ENCODE data around the gene NWD2. TPM values are rescaled to one million over a fixed set of nuclear protein-coding genes. Genes with fewer than 3 reads are reported as not detected.

Gene NWD2
- total and polyA plus RNA-seq, 5 donors from 2014 or later = not detected

- Histone ChIP-seq H3K4me1 (ENCODE audit: control insufficient read depth, insufficient read depth, low read length, poor library complexity, severe bottlenecking) (no peaks in the 10 kb centered on the region), H3K27ac (ENCODE audit: insufficient read depth, low read length, poor library complexity, severe bottlenecking) (no peak overlapping the region), H3K36me3 (ENCODE audit: control insufficient read depth, insufficient read depth, low read length) (no peaks in the 10 kb centered on the region), H3K9me3 (ENCODE audit: control insufficient read depth in 2 of 2, low read length in 2 of 2) (no peaks in the 10 kb centered on the region), H3K27me3 (ENCODE audit: control insufficient read depth, insufficient read depth, low read length) (peaks cover 2% of the 10 kb centered on the region), H3K4me3 (ENCODE audit: low read depth, low read length) (no peak overlapping the region)
- Mint-ChIP-seq H3K4me3 (no peak overlapping the region), H3K27me3 (peaks cover 20% of the 10 kb centered on the region), H3K27ac (no peak overlapping the region), H3K4me1 (no peaks in the 10 kb centered on the region), H3K36me3 (no peaks in the 10 kb centered on the region), H3K9me3 (peaks cover 0 to 2% (median 0%) of the 10 kb centered on the region in 7 donors)
- ATAC-seq (ENCODE audit: low read depth in 2 of 2) = no peak
- no peak for DNase-seq
Observed at GRCh38 chr4:37423310-37423709, 178.8 kb downstream of the NWD2 start.

- no peaks in the 10 kb centered on the region for H3K9me3 ChIP-seq (ENCODE audit: control insufficient read depth in 2 of 2, low read length in 2 of 2)
- ATAC-seq (ENCODE audit: low read depth in 2 of 2) (no peak), DNase-seq (no peak)
- Mint-ChIP-seq H3K9me3 (no peaks in the 10 kb centered on the region), H3K4me3 (no peak overlapping the region), H3K27ac (no peak overlapping the region), H3K36me3 (no peaks in the 10 kb centered on the region), H3K4me1 (no peaks in the 10 kb centered on the region), H3K27me3 (peaks cover 20% of the 10 kb centered on the region)
- no peak overlapping the region for H3K27ac ChIP-seq (ENCODE audit: insufficient read depth, low read length, poor library complexity, severe bottlenecking)
- no peaks in the 10 kb centered on the region for H3K36me3 ChIP-seq (ENCODE audit: control insufficient read depth, insufficient read depth, low read length)
- H3K4me3 ChIP-seq (ENCODE audit: low read depth, low read length) = no peak overlapping the region
- peaks cover 2% of the 10 kb centered on the region for H3K27me3 ChIP-seq (ENCODE audit: control insufficient read depth, insufficient read depth, low read length)
- H3K4me1 ChIP-seq (ENCODE audit: control insufficient read depth, insufficient read depth, low read length, poor library complexity, severe bottlenecking) = no peaks in the 10 kb centered on the region
Observed at GRCh38 chr4:37424753-37425152, 180.2 kb downstream of the NWD2 start.

GRCh38 chr4:37425857-37426256 lies 181.3 kb downstream of the NWD2 start:
- H3K4me3 Mint-ChIP-seq = no peak overlapping the region
- no peak overlapping the region for H3K27ac Mint-ChIP-seq
- H3K27me3 Mint-ChIP-seq = peaks cover 20% of the 10 kb centered on the region
- no peak overlapping the region for H3K4me3 ChIP-seq (ENCODE audit: low read depth, low read length)
- H3K9me3 ChIP-seq (ENCODE audit: control insufficient read depth in 2 of 2, low read length in 2 of 2) = no peaks in the 10 kb centered on the region
- H3K4me1 Mint-ChIP-seq = no peaks in the 10 kb centered on the region
- ATAC-seq (ENCODE audit: low read depth in 2 of 2) (no peak), DNase-seq (no peak)
- H3K27ac ChIP-seq (ENCODE audit: insufficient read depth, low read length, poor library complexity, severe bottlenecking) = no peak overlapping the region
- H3K36me3 ChIP-seq (ENCODE audit: control insufficient read depth, insufficient read depth, low read length) = no peaks in the 10 kb centered on the region
- H3K36me3 Mint-ChIP-seq = no peaks in the 10 kb centered on the region
- no peaks in the 10 kb centered on the region for H3K4me1 ChIP-seq (ENCODE audit: control insufficient read depth, insufficient read depth, low read length, poor library complexity, severe bottlenecking)
- peaks cover 2% of the 10 kb centered on the region for H3K27me3 ChIP-seq (ENCODE audit: control insufficient read depth, insufficient read depth, low read length)
- H3K9me3 Mint-ChIP-seq = no peaks in the 10 kb centered on the region

GRCh38 chr4:37427193-37427592 lies 182.7 kb downstream of the NWD2 start:
- no peak overlapping the region for H3K27ac Mint-ChIP-seq
- H3K36me3 Mint-ChIP-seq = no peaks in the 10 kb centered on the region
- DNase-seq (no peak), ATAC-seq (ENCODE audit: low read depth in 2 of 2) (no peak)
- Histone ChIP-seq H3K4me3 (ENCODE audit: low read depth, low read length) (no peak overlapping the region), H3K27me3 (ENCODE audit: control insufficient read depth, insufficient read depth, low read length) (peaks cover 2% of the 10 kb centered on the region), H3K27ac (ENCODE audit: insufficient read depth, low read length, poor library complexity, severe bottlenecking) (no peak overlapping the region), H3K4me1 (ENCODE audit: control insufficient read depth, insufficient read depth, low read length, poor library complexity, severe bottlenecking) (no peaks in the 10 kb centered on the region), H3K9me3 (ENCODE audit: control insufficient read depth in 2 of 2, low read length in 2 of 2) (no peaks in the 10 kb centered on the region), H3K36me3 (ENCODE audit: control insufficient read depth, insufficient read depth, low read length) (no peaks in the 10 kb centered on the region)
- peaks cover 24% of the 10 kb centered on the region for H3K27me3 Mint-ChIP-seq
- H3K4me1 Mint-ChIP-seq = no peaks in the 10 kb centered on the region
- no peaks in the 10 kb centered on the region for H3K9me3 Mint-ChIP-seq
- H3K4me3 Mint-ChIP-seq = no peak overlapping the region

GRCh38 chr4:37429906-37430305 lies 185.4 kb downstream of the NWD2 start:
- Mint-ChIP-seq H3K36me3 (no peaks in the 10 kb centered on the region), H3K4me1 (no peaks in the 10 kb centered on the region), H3K27me3 (peaks cover 18% of the 10 kb centered on the region), H3K4me3 (no peak overlapping the region), H3K9me3 (no peaks in the 10 kb centered on the region), H3K27ac (no peak overlapping the region)
- DNase-seq (no peak), ATAC-seq (ENCODE audit: low read depth in 2 of 2) (no peak)
- Histone ChIP-seq H3K36me3 (ENCODE audit: control insufficient read depth, insufficient read depth, low read length) (no peaks in the 10 kb centered on the region), H3K4me3 (ENCODE audit: low read depth, low read length) (no peak overlapping the region), H3K9me3 (ENCODE audit: control insufficient read depth in 2 of 2, low read length in 2 of 2) (no peaks in the 10 kb centered on the region), H3K27me3 (ENCODE audit: control insufficient read depth, insufficient read depth, low read length) (peaks cover 4% of the 10 kb centered on the region), H3K27ac (ENCODE audit: insufficient read depth, low read length, poor library complexity, severe bottlenecking) (no peak overlapping the region), H3K4me1 (ENCODE audit: control insufficient read depth, insufficient read depth, low read length, poor library complexity, severe bottlenecking) (no peaks in the 10 kb centered on the region)

GRCh38 chr4:37430718-37431416 lies 186.3 kb downstream of the NWD2 start:
- no peak overlapping the region for H3K27ac ChIP-seq (ENCODE audit: insufficient read depth, low read length, poor library complexity, severe bottlenecking)
- H3K4me3 ChIP-seq (ENCODE audit: low read depth, low read length) = no peak overlapping the region
- H3K27me3 Mint-ChIP-seq = peaks cover 12% of the 10 kb centered on the region
- no peaks in the 10 kb centered on the region for H3K36me3 Mint-ChIP-seq
- H3K27ac Mint-ChIP-seq = no peak overlapping the region
- H3K36me3 ChIP-seq (ENCODE audit: control insufficient read depth, insufficient read depth, low read length) = no peaks in the 10 kb centered on the region
- H3K4me1 Mint-ChIP-seq = no peaks in the 10 kb centered on the region
- H3K9me3 ChIP-seq (ENCODE audit: control insufficient read depth in 2 of 2, low read length in 2 of 2) = no peaks in the 10 kb centered on the region
- peaks cover 4% of the 10 kb centered on the region for H3K27me3 ChIP-seq (ENCODE audit: control insufficient read depth, insufficient read depth, low read length)
- ATAC-seq (ENCODE audit: low read depth in 2 of 2) (no peak), DNase-seq (no peak)
- no peak overlapping the region for H3K4me3 Mint-ChIP-seq
- no peaks in the 10 kb centered on the region for H3K9me3 Mint-ChIP-seq
- H3K4me1 ChIP-seq (ENCODE audit: control insufficient read depth, insufficient read depth, low read length, poor library complexity, severe bottlenecking) = no peaks in the 10 kb centered on the region

- Histone ChIP-seq H3K4me1 (ENCODE audit: control insufficient read depth, insufficient read depth, low read length, poor library complexity, severe bottlenecking) (no peaks in the 10 kb centered on the region), H3K27ac (ENCODE audit: insufficient read depth, low read length, poor library complexity, severe bottlenecking) (no peak overlapping the region), H3K9me3 (ENCODE audit: control insufficient read depth in 2 of 2, low read length in 2 of 2) (no peaks in the 10 kb centered on the region), H3K36me3 (ENCODE audit: control insufficient read depth, insufficient read depth, low read length) (no peaks in the 10 kb centered on the region), H3K27me3 (ENCODE audit: control insufficient read depth, insufficient read depth, low read length) (peaks cover 4% of the 10 kb centered on the region), H3K4me3 (ENCODE audit: low read depth, low read length) (no peak overlapping the region)
- H3K36me3 Mint-ChIP-seq = no peaks in the 10 kb centered on the region
- DNase-seq = no peak
- no peak overlapping the region for H3K4me3 Mint-ChIP-seq
- no peaks in the 10 kb centered on the region for H3K9me3 Mint-ChIP-seq
- H3K27ac Mint-ChIP-seq = no peak overlapping the region
- no peak for ATAC-seq (ENCODE audit: low read depth in 2 of 2)
- H3K4me1 Mint-ChIP-seq = no peaks in the 10 kb centered on the region
- H3K27me3 Mint-ChIP-seq = peaks cover 8% of the 10 kb centered on the region
Observed at GRCh38 chr4:37431417-37431743, 186.8 kb downstream of the NWD2 start.

- no peaks in the 10 kb centered on the region for H3K4me1 Mint-ChIP-seq
- Histone ChIP-seq H3K9me3 (ENCODE audit: control insufficient read depth in 2 of 2, low read length in 2 of 2) (no peaks in the 10 kb centered on the region), H3K4me3 (ENCODE audit: low read depth, low read length) (no peak overlapping the region), H3K27ac (ENCODE audit: insufficient read depth, low read length, poor library complexity, severe bottlenecking) (no peak overlapping the region), H3K4me1 (ENCODE audit: control insufficient read depth, insufficient read depth, low read length, poor library complexity, severe bottlenecking) (no peaks in the 10 kb centered on the region), H3K27me3 (ENCODE audit: control insufficient read depth, insufficient read depth, low read length) (peaks cover 2% of the 10 kb centered on the region), H3K36me3 (ENCODE audit: control insufficient read depth, insufficient read depth, low read length) (no peaks in the 10 kb centered on the region)
- H3K4me3 Mint-ChIP-seq = no peak overlapping the region
- ATAC-seq (ENCODE audit: low read depth in 2 of 2) (no peak), DNase-seq (no peak)
- no peaks in the 10 kb centered on the region for H3K9me3 Mint-ChIP-seq
- H3K27me3 Mint-ChIP-seq = peaks cover 16% of the 10 kb centered on the region
- H3K27ac Mint-ChIP-seq = no peak overlapping the region
- H3K36me3 Mint-ChIP-seq = no peaks in the 10 kb centered on the region
Observed at GRCh38 chr4:37434469-37434868, 189.9 kb downstream of the NWD2 start.
